ENCODE data around the gene SLC44A2.
"Not testable (repeated sequence)": the region's sequence is repeated elsewhere in the genome, so short reads cannot be mapped to it uniquely, and the experiment has no call there.

The SLC44A2 gene

DNA sequence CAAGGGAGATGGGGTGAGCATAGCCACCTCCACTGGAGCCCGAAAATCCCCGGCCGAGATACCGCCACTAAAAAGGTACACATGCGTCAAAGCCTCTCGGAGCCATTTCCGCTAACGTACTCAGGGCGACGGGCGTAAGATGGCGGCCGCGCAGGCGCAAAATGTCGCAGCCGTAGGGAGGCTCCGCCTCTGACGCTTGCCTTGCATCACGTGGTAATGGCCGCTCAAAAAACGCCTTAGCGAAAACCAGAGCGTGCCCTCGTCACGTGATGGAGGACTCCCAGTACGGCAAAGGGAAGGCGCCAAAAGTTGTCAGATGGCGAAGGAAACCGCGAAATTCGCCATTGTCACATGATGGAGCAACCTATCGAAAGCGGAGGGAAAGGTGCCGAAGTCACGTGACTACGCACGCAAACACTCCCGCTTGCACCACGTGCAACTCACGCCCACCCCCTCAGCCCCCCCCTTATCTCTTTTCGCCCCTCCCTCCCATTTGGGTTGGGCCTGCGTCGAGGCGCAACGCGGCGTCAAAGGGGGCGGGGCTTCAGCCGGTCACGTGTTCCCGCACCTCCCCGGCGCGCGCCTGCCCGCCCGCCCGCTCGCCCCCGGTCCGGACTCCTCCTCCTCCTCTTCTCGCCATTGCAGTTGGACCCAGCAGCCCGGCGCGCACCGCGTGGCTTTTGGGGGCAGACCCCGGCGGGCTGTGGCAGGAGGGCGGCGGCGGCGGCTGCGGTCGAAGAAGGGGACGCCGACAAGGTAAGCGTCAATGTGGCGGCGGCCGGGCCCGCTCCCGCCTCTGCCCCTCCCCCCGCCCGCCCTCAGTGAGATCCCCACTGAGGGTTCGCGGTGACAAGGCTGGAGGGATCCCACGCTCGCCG lies 28.6 kb downstream of the SLC44A2 start, which contains the start of gene ILF3:
Gene ILF3 (plus strand): TSS at position 615 of the 878 bp plus-strand sequence. CDS start 16,260 bp downstream, outside the sequence.
- DNase-seq: peak; percentile 98

DNA sequence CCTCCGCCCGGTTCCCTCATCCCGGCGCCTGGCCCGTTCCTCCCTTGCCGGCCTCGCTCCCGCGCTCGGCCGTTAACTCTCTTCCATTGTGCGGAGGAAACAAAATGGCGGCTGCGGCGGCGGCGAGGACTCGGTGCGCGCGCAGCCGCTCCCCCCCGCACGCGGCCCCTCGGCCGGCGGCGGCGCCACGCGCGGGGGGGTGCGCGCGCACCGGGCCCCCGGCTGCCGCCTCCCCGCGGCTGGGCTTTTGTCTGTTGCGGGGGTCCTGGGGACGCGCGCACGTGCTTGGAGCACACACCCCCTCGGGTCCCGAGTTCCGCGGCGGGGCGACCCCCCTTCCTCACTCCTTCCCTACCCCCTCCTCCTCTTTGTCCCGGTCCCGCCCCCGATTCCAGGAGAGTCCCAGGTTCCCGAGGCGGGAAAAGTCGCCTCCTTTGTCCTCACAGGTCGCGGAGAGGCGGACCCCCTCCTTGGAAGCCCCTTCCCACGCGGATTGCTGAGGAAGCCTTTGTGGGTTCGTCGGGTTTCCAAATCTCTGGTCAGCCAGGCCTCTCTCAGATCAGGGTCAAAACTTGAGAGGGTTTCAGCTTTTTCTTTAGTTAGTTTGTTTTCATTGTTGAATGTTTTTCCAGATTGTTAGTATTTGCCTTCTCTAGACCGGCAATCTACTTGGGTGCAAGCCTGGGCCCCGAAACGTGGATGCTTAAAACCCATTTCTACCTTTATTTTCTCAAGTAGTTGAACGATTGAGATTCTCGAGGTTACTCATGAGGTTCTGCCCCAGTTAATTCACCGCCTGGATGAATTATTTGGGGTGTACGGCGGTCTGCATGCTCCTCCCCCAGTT lies 29.5 kb downstream of the SLC44A2 start:
- DNase-seq: no peak

DNA sequence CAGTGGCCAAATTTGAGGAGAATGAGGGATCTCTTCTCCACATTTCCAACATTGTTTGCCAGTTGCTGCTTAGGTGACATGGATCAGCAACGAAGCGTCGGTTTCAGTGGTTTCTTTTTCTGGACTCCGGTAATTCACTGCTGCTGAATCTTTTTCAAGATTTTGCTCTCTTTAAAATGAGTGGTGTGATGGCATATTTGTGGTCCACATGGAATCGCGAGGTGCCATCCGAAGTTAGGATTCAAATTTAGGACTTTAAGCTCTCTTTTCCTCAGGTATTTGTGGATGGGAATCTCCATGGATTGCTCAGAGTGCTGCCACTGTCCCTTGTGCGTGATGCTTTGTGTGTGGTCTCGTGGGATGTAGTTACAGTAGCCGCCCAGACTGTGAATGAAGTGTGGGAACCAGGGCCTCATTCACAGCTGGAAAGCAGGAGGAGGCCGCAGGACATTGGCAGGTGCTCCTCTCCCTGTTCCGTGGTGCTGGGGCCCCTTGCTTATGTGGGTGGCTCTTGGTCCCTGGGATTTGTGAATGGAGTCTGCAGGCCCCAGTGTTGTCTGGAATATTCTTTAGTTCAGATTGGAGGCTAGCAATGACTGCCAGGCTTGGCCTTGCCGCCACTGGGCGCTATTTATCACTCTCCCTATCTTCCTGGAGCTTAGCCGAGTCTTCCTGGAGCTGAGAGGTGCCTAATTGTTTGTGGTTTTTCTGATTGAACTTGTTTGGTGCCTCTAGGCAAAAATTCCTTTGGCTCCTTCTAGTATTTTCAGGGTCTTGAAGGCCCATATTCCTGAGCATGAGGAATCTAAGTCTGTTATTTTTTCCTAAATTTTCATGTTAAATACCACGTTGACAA lies 30.3 kb downstream of the SLC44A2 start:
- no peak for DNase-seq

DNA sequence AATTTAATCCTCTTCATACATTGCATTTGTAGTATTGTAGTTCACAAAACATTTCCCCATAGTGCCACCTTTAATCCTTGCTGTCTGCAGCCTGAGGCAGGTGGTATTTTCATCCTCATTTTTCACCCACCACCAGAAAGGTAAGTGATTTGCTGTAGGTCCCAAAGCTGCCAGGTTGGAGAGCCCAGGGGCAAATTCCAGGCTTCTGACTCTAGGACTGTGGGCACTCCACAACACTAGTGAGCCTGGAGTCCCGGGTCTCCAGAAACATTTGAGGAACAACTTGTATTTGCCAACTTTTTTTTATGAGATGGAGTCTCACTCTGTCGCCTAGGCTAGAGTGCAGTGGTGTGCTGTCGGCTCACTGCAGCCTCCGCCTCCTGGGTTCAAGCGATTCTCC lies 35.0 kb downstream of the SLC44A2 start:
- DNase-seq: no peak

DNA sequence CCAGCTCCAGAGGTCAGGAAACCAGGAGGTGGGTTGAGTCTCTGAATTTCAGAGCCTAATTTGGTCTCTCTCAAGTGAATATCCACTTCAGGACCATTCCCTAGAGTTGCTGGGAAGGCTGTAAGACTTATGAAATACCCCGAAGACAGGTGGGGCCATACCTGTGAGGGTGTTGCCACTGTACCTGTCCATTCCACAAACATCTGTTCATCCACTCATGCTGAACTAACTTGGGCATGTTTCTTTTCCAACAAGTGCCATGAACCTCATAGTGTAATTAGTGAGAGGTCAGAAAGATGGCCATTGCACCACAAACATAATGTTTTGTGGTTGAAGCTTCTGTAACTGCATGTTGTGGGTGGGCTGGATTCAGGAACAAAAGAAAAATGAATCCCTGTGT lies 36.6 kb downstream of the SLC44A2 start:
- no peak for DNase-seq

DNA sequence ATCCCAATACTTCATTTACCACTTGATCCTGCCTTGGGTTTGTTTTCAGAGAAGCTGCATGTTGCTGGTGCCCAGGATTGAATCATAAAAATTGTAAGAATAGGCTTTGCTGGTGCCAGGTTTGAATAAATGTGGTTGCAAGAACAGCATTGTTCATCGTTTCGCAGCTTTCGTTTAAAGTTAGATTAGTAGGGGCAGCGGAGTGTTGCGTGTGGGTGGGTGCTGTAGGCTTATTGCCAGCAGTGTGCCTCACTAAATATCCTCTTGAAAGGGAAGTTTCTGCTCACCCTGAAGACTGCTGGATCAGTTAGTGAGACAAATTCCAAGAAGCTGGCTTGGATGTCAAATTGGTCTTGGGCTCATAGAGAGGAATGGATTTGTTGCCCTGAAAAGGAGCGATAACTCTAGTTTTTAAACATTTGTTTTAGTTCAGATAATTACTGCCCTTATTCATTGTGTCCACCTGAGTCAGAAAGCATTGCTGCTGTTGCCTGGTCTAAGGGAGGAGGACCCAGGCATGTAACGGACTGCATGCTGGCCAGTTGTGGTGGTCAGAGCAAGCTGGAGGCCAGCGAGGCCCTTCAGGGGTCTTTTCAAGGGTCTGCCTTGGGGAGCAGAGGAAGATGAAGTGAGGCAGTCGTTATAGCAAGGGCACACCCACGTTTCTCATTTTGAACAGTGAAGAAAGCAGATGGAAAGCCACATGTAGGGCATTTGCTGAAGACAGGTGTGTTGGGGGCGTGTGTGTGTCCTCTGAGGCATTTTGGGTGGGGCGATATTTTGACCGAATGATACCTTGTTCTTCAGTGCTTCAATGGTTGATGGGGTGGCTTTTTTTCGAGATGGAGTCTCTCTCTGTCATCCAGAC lies 37.3 kb downstream of the SLC44A2 start:
- no peak for DNase-seq

DNA sequence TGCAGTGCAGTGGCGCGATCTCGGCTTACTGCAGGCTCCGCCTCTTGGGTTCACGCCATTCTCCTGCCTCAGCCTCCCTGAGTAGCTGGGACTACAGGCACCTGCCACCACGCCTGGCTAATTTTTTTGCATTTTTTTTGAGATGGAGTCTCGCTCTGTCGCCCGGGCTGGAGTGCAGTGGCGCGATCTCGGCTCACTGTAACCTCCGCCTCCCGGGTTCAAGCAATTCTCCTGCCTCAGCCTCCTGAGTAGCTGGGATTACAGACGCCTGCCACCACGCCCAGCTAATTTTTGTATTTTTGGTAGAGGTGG lies 37.9 kb downstream of the SLC44A2 start:
- DNase-seq: not testable (repeated sequence)

DNA sequence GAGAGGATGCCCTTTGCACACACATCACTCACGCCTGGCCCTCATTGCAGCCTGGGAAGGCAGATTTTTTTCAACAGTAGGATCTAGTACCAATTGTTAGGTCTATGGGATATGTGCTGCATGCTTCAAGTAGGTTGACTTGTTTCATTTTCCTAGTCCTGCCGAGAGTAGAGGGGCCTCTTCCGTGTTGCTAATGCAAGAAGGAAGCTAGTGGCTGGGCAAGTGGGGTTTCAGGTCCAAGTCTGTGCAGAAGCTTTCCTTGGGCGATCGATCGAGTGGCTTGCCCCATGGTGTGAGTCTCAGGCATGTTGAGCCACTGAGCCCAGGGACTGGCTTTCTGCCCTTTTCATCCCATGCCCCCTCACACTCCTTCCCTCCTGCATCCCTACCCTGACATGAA lies 42.5 kb downstream of the SLC44A2 start:
- DNase-seq: no peak

DNA sequence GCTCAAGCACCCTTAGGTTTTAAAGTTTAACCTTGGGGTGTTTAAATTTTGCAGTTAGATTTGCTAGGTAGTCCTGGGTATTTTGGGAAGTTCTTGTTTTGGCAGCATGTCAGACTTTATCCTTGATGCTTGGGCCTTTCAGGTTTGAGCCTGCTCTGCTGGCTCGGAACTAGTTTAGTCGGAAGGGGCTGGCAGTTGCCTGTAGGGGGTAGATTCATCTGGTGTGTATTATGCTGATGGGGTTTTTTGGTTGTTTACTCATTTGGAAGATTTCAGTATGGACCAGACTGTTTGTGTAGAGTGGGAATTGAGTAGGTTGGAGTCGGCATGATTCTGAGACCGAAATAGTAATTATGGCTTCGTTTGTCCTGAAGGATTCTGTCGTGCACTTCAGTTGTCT lies 43.9 kb downstream of the SLC44A2 start:
- DNase-seq: no peak

DNA sequence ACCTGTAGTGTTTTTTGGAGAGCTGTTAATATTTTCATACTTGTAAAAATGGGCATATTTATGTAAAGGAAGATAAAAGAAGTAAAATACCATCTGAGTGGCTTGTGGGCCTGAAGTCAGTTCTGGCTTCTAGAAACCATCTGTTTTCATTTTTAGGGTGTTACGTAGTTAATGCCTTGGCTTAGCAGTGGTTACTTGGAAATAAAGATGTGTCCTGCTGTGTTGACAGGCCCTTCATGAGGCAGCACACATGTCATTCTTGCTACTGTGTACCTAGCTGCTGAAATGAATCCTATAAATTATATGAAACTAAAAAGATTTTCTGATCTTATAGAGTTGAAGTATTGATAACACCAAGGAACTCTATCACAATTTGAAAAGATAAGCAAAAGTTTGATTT lies 44.8 kb downstream of the SLC44A2 start:
- no peak for DNase-seq

DNA sequence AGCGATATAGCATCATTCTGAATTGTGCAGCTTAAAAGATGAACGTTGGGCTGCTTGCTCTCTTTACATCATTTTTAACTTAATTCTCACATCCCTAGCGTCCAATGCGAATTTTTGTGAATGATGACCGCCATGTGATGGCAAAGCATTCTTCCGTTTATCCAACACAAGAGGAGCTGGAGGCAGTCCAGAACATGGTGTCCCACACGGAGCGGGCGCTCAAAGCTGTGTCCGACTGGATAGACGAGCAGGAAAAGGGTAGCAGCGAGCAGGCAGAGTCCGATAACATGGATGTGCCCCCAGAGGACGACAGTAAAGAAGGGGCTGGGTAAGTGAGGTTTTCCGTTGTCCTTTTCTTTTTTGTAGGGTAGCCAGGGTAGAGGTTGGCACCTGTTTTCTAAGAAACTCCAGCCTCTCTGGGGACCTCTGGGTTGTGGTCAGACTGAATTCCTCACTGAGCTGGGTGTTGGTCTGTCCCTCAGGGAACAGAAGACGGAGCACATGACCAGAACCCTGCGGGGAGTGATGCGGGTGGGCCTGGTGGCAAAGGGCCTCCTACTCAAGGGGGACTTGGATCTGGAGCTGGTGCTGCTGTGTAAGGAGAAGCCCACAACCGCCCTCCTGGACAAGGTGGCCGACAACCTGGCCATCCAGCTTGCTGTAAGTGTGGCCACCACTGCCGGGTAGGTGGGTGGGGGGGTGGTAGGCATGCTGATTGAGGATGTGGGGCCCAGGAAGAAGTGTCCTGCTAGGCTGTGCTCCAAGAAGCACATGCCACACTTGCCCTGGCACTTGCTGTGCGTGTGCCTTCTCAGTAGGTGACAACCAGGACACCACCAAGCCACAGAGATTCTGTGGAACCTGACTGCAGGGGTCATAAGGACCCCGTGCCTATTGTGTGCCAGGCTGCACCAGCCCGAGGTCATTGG lies 45.8 kb downstream of the SLC44A2 start:
- no peak for DNase-seq

DNA sequence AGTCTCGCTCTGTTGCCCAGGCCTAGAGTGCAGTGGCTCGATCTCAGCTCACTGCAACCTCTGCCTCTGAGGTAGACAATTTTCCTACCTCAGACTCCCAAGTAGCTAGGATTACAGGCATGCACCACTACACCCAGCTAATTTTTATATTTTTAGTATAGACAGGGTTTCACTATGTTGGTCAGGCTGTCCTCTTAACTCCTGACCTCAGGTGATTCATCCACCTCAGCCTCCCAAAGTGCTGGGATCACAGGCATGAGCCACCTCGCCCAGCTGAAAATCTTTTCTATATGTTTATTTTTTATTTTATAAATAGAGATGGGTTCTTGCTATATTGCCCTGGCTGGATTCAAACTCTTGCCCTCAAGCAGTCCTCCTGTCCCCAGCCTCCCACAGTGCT lies 46.6 kb downstream of the SLC44A2 start:
- not testable (repeated sequence) for DNase-seq

DNA sequence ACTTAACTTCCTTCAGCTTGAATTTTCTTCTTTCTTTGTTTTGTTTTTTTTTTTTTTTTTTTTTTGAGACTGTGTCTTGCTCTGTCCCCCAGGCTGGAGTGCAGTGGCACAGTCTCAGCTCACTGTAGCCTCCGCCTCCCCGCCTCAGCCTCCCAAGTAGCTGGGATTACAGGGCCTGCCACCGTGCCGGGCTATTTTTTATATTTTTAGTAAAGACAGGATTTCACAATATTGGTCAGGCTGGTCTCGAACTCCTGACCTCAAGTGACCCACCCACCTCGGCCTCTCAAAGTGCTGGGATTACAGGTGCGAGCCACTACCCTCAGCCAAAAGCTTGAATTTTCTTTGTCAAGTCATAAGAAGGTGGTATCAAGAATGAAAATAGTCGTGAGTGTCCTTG lies 49.9 kb downstream of the SLC44A2 start:
- DNase-seq: not testable (repeated sequence)

DNA sequence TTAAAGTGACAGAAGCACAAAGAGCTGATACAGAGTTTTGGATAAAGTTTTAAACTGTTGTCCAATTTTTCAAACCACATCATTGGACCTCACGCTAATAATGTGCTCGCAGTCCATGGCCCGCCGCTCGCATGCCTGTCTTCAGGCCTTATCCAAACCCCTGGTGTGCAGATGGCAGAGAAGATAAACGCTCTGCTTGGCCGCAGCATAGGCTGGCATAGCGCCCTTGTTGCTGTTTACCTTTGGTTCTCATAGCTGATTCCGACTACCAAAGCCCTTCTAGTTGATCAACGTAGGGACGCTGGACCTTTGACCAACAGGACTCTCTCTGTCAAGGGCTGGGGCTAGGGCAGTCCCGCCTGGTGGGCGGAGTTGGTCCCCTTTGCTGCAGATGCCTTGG lies 52.4 kb downstream of the SLC44A2 start:
- DNase-seq: no peak

DNA sequence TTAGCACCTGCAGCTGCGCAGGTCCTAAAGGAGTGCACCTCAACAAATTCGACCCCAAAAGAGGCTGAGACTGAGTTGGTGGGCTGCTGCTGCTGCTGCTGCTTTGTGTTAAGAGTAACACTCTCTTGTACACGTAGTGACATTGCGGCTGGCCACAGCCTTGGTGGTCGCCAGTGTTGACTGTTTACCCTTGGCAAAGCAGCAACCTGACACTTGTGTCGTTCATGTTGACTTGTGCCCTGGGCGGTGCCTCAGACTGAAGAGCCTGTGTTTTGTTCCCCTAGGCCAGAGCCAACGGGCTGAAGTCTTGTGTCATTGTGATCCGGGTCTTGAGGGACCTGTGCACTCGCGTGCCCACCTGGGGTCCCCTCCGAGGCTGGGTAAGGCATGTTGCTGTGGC lies 53.5 kb downstream of the SLC44A2 start:
- no peak for DNase-seq

DNA sequence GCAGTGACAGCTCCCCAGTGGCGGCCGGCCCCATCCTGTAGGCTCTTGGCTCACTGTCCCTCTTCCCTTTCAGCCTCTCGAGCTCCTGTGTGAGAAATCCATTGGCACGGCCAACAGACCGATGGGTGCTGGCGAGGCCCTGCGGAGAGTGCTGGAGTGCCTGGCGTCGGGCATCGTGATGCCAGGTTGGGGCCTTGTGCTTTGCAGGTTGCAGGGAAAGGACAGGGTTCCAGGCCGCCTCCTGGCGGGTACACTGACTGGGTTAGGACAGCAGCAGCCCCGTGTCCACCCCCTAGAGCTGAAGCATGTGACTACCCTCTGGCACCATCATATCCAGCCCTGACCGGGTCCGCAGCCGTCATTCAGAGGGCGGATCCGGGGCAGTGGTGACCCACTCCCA lies 54.4 kb downstream of the SLC44A2 start:
- no peak for DNase-seq

DNA sequence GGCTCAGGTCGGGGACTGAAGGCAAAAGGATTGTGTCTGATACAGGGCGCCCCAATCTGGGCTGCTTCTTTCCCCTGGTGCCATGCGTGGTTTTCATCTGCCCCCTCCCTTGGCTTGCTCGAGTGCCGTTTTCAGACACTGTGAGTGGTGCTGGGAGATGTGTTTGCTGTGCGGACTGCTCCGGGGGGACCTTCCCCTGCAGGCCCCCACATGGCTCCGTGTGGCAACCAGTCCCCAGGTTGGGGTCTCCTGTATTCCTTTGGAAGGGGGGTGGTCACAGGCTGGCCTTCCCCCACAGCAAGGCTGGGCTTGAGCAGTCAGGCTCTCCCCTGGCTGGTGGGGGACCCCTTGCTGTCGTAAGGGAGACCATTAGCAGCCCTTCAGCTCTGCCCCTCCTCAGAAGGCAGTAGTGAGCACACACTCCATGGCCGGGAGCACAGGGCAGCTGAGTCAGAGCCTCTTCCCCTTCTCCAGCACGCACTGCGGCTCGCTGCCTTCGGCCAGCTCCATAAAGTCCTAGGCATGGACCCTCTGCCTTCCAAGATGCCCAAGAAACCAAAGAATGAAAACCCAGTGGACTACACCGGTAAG lies 55.3 kb downstream of the SLC44A2 start:
- no peak for DNase-seq

DNA sequence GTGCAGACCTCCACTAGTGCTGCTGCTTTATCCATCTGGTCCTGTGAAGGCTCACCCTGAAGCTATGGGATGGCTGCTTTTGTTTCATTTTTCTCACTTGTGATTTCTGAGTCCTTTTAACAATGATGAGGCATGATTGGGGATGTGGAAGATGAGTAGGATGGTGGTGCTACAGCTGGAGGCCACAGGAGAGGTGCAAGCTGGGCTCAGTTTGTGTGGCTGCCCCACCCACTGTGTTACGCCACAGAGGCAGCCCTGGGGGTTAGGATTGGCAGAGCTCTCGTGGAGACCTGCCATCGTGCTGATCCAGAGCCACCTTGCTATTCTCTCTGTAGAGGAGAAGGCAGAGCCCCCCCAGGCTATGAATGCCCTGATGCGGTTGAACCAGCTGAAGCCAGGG lies 56.3 kb downstream of the SLC44A2 start:
- no peak for DNase-seq

DNA sequence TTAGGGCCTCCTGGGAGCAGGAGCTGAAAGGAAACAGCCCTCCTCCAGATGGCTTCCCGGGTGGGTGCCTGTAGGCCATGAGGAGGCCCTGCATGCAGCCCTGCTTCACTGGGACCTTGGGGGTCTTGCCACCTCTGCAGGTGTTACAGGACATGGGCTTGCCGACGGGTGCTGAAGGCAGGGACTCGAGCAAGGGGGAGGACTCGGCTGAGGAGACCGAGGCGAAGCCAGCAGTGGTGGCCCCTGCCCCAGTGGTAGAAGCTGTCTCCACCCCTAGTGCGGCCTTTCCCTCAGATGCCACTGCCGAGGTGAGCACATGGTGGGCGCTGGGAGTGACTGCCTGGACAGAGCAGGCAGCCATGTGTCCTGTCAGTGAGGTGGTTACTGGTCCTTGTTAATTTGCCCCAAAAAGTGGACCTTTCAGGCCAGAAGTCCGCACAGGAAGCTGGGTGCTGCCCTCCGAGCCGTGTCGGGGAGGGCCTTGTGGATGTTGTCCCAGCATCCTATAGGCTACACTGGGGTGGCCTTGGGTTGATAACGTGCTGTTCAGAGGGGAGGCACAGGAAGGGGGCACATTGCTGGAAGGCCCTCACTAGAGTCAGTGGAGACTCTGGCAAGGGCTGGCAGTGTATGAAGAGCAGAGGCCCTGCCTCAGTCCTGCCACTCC lies 57.2 kb downstream of the SLC44A2 start:
- DNase-seq: no peak

DNA sequence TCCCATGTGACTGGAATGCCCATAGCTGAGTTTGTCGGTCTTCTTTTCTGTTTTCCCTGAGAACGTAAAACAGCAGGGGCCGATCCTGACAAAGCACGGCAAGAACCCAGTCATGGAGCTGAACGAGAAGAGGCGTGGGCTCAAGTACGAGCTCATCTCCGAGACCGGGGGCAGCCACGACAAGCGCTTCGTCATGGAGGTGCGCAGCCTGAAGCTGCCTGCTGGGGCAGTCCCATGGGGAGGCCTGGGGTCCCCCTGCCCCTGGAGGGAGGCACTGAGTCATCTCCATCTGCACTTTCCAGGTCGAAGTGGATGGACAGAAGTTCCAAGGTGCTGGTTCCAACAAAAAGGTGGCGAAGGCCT lies 57.7 kb downstream of the SLC44A2 start:
- no peak for DNase-seq
